CD4-positive, alpha-beta memory T cell (primary cell): ENCODE results near the gene PRRG2. TPM values are rescaled to one million over a fixed set of nuclear protein-coding genes. Genes with fewer than 3 reads are reported as not detected.

Experiments used
- CTCF ChIA-PET: fragments of 350-600 bp; sonication (Branson Sonifier 250); formaldehyde crosslinking; loops from one replicate; lab custom pipeline; 2021; ENCODE audit warnings: inconsistent platforms; ENCODE audit not compliant: partially characterized antibody; lab: Charles Lee
- POLR2A ChIA-PET: fragments of 350-600 bp; sonication (Branson Sonifier 250); formaldehyde crosslinking; loops from one replicate; lab custom pipeline; 2021; ENCODE audit not compliant: partially characterized antibody; lab: Charles Lee
- DNase-seq, 5 donors: peaks; one replicate each; pipeline versions ENCODE4 v3.0.0 to v3.0.0-alpha.2; 2020 to 2022; ENCODE audit warnings: mixed read lengths in 1 of 5
- H3K27ac ChIP-seq: one replicate; pipeline ENCODE4 v1.7.0; 2013; ENCODE audit warnings: low read depth, low read length
- H3K27me3 ChIP-seq: 2 replicates; pipeline ENCODE4 v1.7.0; 2013; ENCODE audit warnings: mild to moderate bottlenecking, low read length, moderate library complexity; ENCODE audit not compliant: insufficient read depth
- H3K36me3 ChIP-seq: 2 replicates; pipeline ENCODE4 v1.7.0; 2013; ENCODE audit warnings: mild to moderate bottlenecking, low read length, moderate library complexity; ENCODE audit not compliant: insufficient read depth
- H3K4me1 ChIP-seq: 2 replicates; pipeline ENCODE4 v1.7.0; 2013; ENCODE audit warnings: mild to moderate bottlenecking, low read length, moderate library complexity; ENCODE audit not compliant: insufficient read depth
- H3K4me3 ChIP-seq, 2 donors: one replicate each; pipeline ENCODE4 v1.7.0; 2013; ENCODE audit warnings: low read length in 2 of 2, mild to moderate bottlenecking in 1 of 2
- H3K9me3 ChIP-seq, 2 donors: one replicate each; pipeline ENCODE4 v1.7.0; 2013; ENCODE audit warnings: low read length in 2 of 2, control low read depth in 1 of 2; ENCODE audit not compliant: control insufficient read depth in 1 of 2
- H3K27ac Mint-ChIP-seq, 7 donors: one replicate each; pipeline ENCODE4 v1.8.0; 2020 to 2021; ENCODE audit warnings: mixed read lengths in 7 of 7, mild to moderate bottlenecking in 6 of 7, inconsistent platforms in 3 of 7, moderate library complexity in 3 of 7
- H3K27me3 Mint-ChIP-seq, 2 donors: one replicate each; pipeline ENCODE4 v1.8.0; 2020 to 2021; ENCODE audit warnings: mixed read lengths in 2 of 2
- H3K36me3 Mint-ChIP-seq, 2 donors: one replicate each; pipeline ENCODE4 v1.8.0; 2020 to 2021; ENCODE audit warnings: mixed read lengths in 2 of 2, inconsistent platforms in 1 of 2, mild to moderate bottlenecking in 1 of 2
- H3K4me1 Mint-ChIP-seq, 4 donors: one replicate each; pipeline ENCODE4 v1.8.0; 2020 to 2021; ENCODE audit warnings: mixed read lengths in 4 of 4, mild to moderate bottlenecking in 1 of 4
- H3K4me3 Mint-ChIP-seq, 8 donors: one replicate each; pipeline ENCODE4 v1.8.0; 2020 to 2021; ENCODE audit warnings: mixed read lengths in 8 of 8, mild to moderate bottlenecking in 7 of 8, moderate library complexity in 6 of 8, inconsistent platforms in 3 of 8
- H3K9me3 Mint-ChIP-seq, 8 donors: one replicate each; pipeline ENCODE4 v1.8.0; 2020 to 2021; ENCODE audit warnings: mixed read lengths in 8 of 8, mild to moderate bottlenecking in 5 of 8, inconsistent platforms in 3 of 8, moderate library complexity in 1 of 8
- intact Hi-C: fragments of 100-400 bp; cut with micrococcal nuclease; formaldehyde crosslinking; loops from one replicate; pipeline ENCODE4 v1.15.1; 2023
- polyA plus RNA-seq, 2 donors: library from polyadenylated mRNA; unstranded; fragments of 300-500 nt; fragmentation: Illumina TruSeq; gene quantifications; one replicate each; pipeline ENCODE4 v1.2.3, GENCODE V29; 2021
- total RNA-seq, 2 experiments: library from RNA; stranded (reverse); gene quantifications; one replicate each; pipeline ENCODE4 v1.2.3, GENCODE V29; 2021

PRRG2 gene
- total and polyA plus RNA-seq, 4 experiments from 2014 or later, result 0.34 to 1.7 (median 1.0) TPM; not detected in 1

GRCh38 chr19:49556412-49557398, 24.4 kb upstream of the PRRG2 start:
- peak overlapping the region; percentile 79 to 99 (median 95) for H3K27ac Mint-ChIP-seq
- peak overlapping the region; percentile 90 to 98 (median 95) for H3K4me3 Mint-ChIP-seq
- H3K4me1 Mint-ChIP-seq, result peaks cover 49 to 88% (median 68%) of the 10 kb centered on the region in 4 donors
- Histone ChIP-seq H3K27me3 (no peaks in the 10 kb centered on the region), H3K4me3 (peak overlapping the region in 1 of 2 donors; percentile 19), H3K4me1 (peaks cover 98% of the 10 kb centered on the region), H3K36me3 (peaks cover 41% of the 10 kb centered on the region), H3K27ac (peak overlapping the region; percentile 37), H3K9me3 (no peaks in the 10 kb centered on the region)
- peaks cover 47 to 58% of the 10 kb centered on the region in 2 donors for H3K36me3 Mint-ChIP-seq
- ChIA-PET CTCF (interaction anchor here (0.6 to 11.5 kb wide), 5 partner anchors 9 to 54 kb away, joined by 3 to 179 read pairs (median 9); no protein-coding TSS in a partner anchor), POLR2A (interaction anchor here (0.7 to 17.3 kb wide), 6 partner anchors 3 to 61 kb away, joined by 3 to 629 read pairs (median 6); partner anchors contain the start of gene RPS11)
- H3K9me3 Mint-ChIP-seq, result peaks cover 0 to 3% (median 0%) of the 10 kb centered on the region in 8 donors
- H3K27me3 Mint-ChIP-seq, result no peaks in the 10 kb centered on the region
- intact Hi-C loops, result no loop called here
- DNase-seq, result peak in 4 of 5 donors; percentile 43 to 60 (median 52)

DNA sequence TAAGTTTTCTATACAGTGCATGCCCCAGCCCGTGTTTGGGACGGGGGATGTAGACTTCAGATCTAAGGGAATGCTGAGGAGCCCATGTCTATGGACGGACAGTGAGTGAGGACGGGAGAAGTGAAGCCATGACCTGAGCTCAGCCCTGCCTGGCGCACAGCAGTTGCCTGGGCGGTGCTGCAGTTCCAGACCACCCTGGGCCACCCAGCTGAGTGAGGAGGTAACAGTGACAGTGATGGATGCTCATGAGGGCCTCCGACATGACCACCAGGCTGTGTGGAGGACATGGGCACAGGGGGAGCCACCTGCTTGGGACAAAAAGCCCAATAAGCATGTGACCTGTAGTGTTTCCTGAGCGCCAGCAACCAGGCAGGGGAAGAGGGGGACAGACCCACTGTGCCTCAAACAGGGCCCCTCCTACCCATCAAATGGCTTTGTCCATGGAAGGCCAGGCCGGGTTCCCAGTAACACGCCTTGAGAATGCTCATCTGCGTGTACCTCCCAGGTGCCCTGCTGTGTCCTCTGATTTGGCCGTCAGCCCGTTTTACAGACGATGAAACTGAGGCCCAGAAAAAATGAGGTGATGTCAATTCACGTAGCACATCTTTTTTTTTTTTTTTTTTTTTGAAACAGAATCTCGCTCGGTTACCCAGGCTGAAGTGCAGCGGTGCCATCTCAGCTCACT, 23.3 kb upstream of the PRRG2 start:
- intact Hi-C loops, result no loop called here
- no peaks in the 10 kb centered on the region for H3K9me3 ChIP-seq
- ChIA-PET POLR2A (interaction anchor here (1.1 to 17.3 kb wide), 8 partner anchors 4 to 148 kb away, joined by 3 to 629 read pairs (median 6); no protein-coding TSS in a partner anchor), CTCF (interaction anchor here (0.6 to 11.5 kb wide), 7 partner anchors 9 to 55 kb away, joined by 3 to 179 read pairs (median 9); no protein-coding TSS in a partner anchor)
- DNase-seq, result no peak
- H3K27me3 ChIP-seq, result no peaks in the 10 kb centered on the region
- H3K4me3 ChIP-seq, result peak overlapping the region in 1 of 2 donors; percentile 32
- Mint-ChIP-seq H3K27me3 (no peaks in the 10 kb centered on the region), H3K27ac (peak overlapping the region; percentile 79 to 99 (median 95)), H3K4me3 (peak overlapping the region; percentile 90 to 98 (median 95)), H3K4me1 (peaks cover 52 to 90% (median 68%) of the 10 kb centered on the region in 4 donors), H3K36me3 (peaks cover 45 to 56% of the 10 kb centered on the region in 2 donors), H3K9me3 (peaks cover 0 to 3% (median 0%) of the 10 kb centered on the region in 8 donors)
- peaks cover 98% of the 10 kb centered on the region for H3K4me1 ChIP-seq
- H3K36me3 ChIP-seq, result peaks cover 41% of the 10 kb centered on the region
- H3K27ac ChIP-seq, result peak overlapping the region; percentile 37

DNA sequence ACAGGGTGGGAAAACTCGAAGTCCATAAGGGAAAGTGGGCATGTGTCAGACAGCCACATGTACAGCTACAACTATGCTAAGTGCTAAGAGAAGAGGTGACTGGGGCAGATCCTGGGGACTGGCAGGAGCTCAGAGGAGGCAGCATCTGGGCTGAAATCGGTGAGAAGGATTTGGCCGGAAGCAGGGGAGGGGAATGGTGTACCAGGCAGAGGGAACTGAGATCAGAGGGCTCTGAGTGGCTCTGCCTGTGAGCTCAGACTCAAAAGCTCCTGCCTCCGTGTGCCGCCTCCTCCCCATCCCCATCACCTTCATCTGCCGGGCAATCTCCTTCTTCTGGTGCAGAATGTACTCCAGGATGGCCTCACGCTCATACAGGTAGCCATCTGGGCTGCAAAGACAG, 22.5 kb upstream of the PRRG2 start:
- ChIA-PET POLR2A (interaction anchor here (1.1 to 17.3 kb wide), 12 partner anchors 5 to 149 kb away, joined by 3 to 629 read pairs (median 6); partner anchors contain the start of genes NOSIP, PIH1D1, RPL13A and RRAS), CTCF (interaction anchor here (0.8 to 11.5 kb wide), 9 partner anchors 9 to 114 kb away, joined by 3 to 179 read pairs (median 4); partner anchors contain the start of gene NOSIP)
- Histone ChIP-seq H3K9me3 (no peaks in the 10 kb centered on the region), H3K4me3 (peak overlapping the region; percentile 59 to 92), H3K27ac (peak overlapping the region; percentile 73), H3K27me3 (no peaks in the 10 kb centered on the region), H3K4me1 (peaks cover 98% of the 10 kb centered on the region), H3K36me3 (peaks cover 41% of the 10 kb centered on the region)
- peak in 4 of 5 donors; percentile 31 to 66 (median 38) for DNase-seq
- H3K4me3 Mint-ChIP-seq, result peak overlapping the region; percentile 91 to 98 (median 95)
- peaks cover 47 to 53% of the 10 kb centered on the region in 2 donors for H3K36me3 Mint-ChIP-seq
- no peaks in the 10 kb centered on the region for H3K27me3 Mint-ChIP-seq
- intact Hi-C loops, result no loop called here
- H3K27ac Mint-ChIP-seq, result peak overlapping the region; percentile 89 to 99 (median 97)
- peaks cover 50 to 90% (median 66%) of the 10 kb centered on the region in 4 donors for H3K4me1 Mint-ChIP-seq
- H3K9me3 Mint-ChIP-seq, result peaks cover 0 to 3% (median 0%) of the 10 kb centered on the region in 8 donors

DNA sequence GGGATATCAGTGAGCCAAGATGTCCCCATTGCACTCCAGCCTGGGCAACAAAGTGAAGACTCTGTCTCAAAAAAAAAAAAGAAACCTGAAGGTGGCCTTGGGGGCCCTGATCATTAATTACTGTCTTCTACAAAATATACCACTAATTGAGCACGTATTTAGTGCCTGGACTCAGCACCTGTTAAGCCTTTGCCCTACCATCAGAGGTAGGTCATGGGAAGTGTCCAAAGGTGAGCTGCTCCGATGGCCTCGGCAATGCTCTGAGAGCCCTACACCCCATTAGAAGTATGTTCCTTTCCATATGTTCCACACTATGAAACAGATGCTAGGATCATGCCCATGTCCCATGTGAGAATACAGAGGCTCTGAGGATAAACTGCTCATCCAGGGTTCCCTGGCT, 21.7 kb upstream of the PRRG2 start:
- H3K36me3 ChIP-seq, result peaks cover 41% of the 10 kb centered on the region
- peak overlapping the region; percentile 89 to 99 (median 97) for H3K27ac Mint-ChIP-seq
- peaks cover 98% of the 10 kb centered on the region for H3K4me1 ChIP-seq
- DNase-seq, result no peak
- no peaks in the 10 kb centered on the region for H3K27me3 Mint-ChIP-seq
- no peaks in the 10 kb centered on the region for H3K9me3 ChIP-seq
- intact Hi-C loops, result no loop called here
- ChIA-PET CTCF (interaction anchor here (1.0 to 11.5 kb wide), 7 partner anchors 8 to 113 kb away, joined by 3 to 179 read pairs (median 9); no protein-coding TSS in a partner anchor), POLR2A (interaction anchor here (1.0 to 17.3 kb wide), 12 partner anchors 5 to 594 kb away, joined by 3 to 629 read pairs (median 4); partner anchors contain the start of genes FTL, NOSIP, PIH1D1 and RPL13A)
- peak overlapping the region; percentile 59 to 92 for H3K4me3 ChIP-seq
- peaks cover 0 to 3% (median 0%) of the 10 kb centered on the region in 8 donors for H3K9me3 Mint-ChIP-seq
- H3K27me3 ChIP-seq, result no peaks in the 10 kb centered on the region
- H3K36me3 Mint-ChIP-seq, result peaks cover 43 to 51% of the 10 kb centered on the region in 2 donors
- H3K4me3 Mint-ChIP-seq, result peak overlapping the region; percentile 91 to 98 (median 95)
- H3K27ac ChIP-seq, result peak overlapping the region; percentile 73
- peaks cover 49 to 90% (median 66%) of the 10 kb centered on the region in 4 donors for H3K4me1 Mint-ChIP-seq

DNA sequence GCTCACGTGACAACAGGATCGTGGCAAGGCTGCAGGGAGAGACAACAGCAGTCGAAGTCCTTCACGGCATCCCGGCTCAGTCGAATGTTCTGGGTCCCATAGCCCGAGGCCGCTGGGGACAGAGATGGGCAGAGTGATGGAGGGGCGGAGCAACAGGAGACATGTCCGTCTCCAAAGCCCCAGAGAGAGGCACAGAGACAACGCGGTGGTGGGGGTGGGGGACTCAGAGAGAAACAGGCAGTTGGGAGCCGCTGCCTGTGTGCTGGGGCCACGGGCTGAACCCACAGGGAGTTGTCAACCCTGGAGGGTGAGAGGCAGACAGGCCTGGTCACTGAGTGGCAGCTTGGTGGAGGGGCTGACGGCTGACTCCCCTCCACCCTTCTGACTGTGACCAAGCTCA, 21.2 kb upstream of the PRRG2 start:
- no peaks in the 10 kb centered on the region for H3K27me3 Mint-ChIP-seq
- peak overlapping the region; percentile 89 to 99 (median 97) for H3K27ac Mint-ChIP-seq
- H3K27ac ChIP-seq, result peak overlapping the region; percentile 73
- peaks cover 38% of the 10 kb centered on the region for H3K36me3 ChIP-seq
- no peak for DNase-seq
- H3K36me3 Mint-ChIP-seq, result peaks cover 42 to 47% of the 10 kb centered on the region in 2 donors
- POLR2A ChIA-PET, result interaction anchor here (1.0 to 17.3 kb wide), 11 partner anchors 4 to 595 kb away, joined by 3 to 629 read pairs (median 3); partner anchors contain the start of genes BCL2L12, FTL, FUZ and IRF3
- H3K9me3 Mint-ChIP-seq, result peaks cover 0 to under 1% (median 0%) of the 10 kb centered on the region in 8 donors
- H3K9me3 ChIP-seq, result no peaks in the 10 kb centered on the region
- peak overlapping the region; percentile 59 to 92 for H3K4me3 ChIP-seq
- H3K27me3 ChIP-seq, result no peaks in the 10 kb centered on the region
- CTCF ChIA-PET, result interaction anchor here (1.8 to 11.5 kb wide), 4 partner anchors 10 to 57 kb away, joined by 9 to 179 read pairs (median 64); no protein-coding TSS in a partner anchor
- peaks cover 98% of the 10 kb centered on the region for H3K4me1 ChIP-seq
- peak overlapping the region; percentile 91 to 98 (median 95) for H3K4me3 Mint-ChIP-seq
- intact Hi-C loops, result loop anchor here (1.0 kb wide), 1 partner anchor 8 kb away; no protein-coding TSS in a partner anchor
- H3K4me1 Mint-ChIP-seq, result peaks cover 50 to 90% (median 66%) of the 10 kb centered on the region in 4 donors
